Liver (tissue), 9 donors: Measurements from ENCODE around the gene GTPBP1. TPM values are rescaled to one million over a fixed set of nuclear protein-coding genes. Genes with fewer than 3 reads are reported as not detected.

Experiments used
- DNase-seq: peaks from one replicate; pipeline ENCODE4 v3.0.0-alpha.2; 2017; ENCODE audit warnings: low spot score
- H3K27ac ChIP-seq, 2 donors: one replicate each; pipeline ENCODE4 v1.7.0; 2013; ENCODE audit warnings: inconsistent platforms in 2 of 2, low read length in 2 of 2, control low read depth in 1 of 2, low read depth in 1 of 2, mild to moderate bottlenecking in 1 of 2
- H3K27me3 ChIP-seq, 4 donors: one replicate each; pipeline versions ENCODE4 v1.6.1 to v1.7.0; 2013; ENCODE audit warnings: low read length in 3 of 4, inconsistent platforms in 1 of 4, mild to moderate bottlenecking in 1 of 4, moderate library complexity in 1 of 4; ENCODE audit not compliant: control insufficient read depth in 4 of 4, insufficient read depth in 4 of 4
- H3K36me3 ChIP-seq, 4 donors: one replicate each; pipeline versions ENCODE4 v1.6.1 to v1.7.0; 2013; ENCODE audit warnings: low read length in 3 of 4, mild to moderate bottlenecking in 3 of 4, low read depth in 1 of 4, moderate library complexity in 1 of 4; ENCODE audit not compliant: control insufficient read depth in 4 of 4, insufficient read depth in 3 of 4
- H3K4me1 ChIP-seq, 4 donors: one replicate each; pipeline versions ENCODE4 v1.6.1 to v1.7.0; 2013; ENCODE audit warnings: low read length in 3 of 4, mild to moderate bottlenecking in 3 of 4, moderate library complexity in 1 of 4; ENCODE audit not compliant: control insufficient read depth in 4 of 4, insufficient read depth in 4 of 4
- H3K4me3 ChIP-seq, 3 donors: one replicate each; pipeline versions ENCODE4 v1.6.1 to v1.7.0; 2013; ENCODE audit warnings: low read length in 3 of 3, control low read depth in 1 of 3, low read depth in 1 of 3, mild to moderate bottlenecking in 1 of 3
- H3K9ac ChIP-seq, 2 donors: one replicate each; pipeline ENCODE4 v1.7.0; 2013; ENCODE audit warnings: low read length in 2 of 2, mild to moderate bottlenecking in 2 of 2, moderate library complexity in 2 of 2, control low read depth in 1 of 2, low read depth in 1 of 2
- H3K9me3 ChIP-seq, 4 donors: one replicate each; pipeline versions ENCODE4 v1.6.1 to v1.7.0; 2013; ENCODE audit warnings: low read length in 3 of 4; ENCODE audit not compliant: control insufficient read depth in 4 of 4
- CTCF ChIP-seq: fragments of 150-350 bp; IDR thresholded peaks from 2 replicates; pipeline ENCODE4 v1.5.1; 2017; ENCODE audit warnings: improper control_type of control experiment, low read depth, low read length; ENCODE audit not compliant: missing input control
- FOXA1 ChIP-seq: IDR thresholded peaks from 2 replicates; pipeline ENCODE4 v1.6.1; 2016; ENCODE audit warnings: antibody characterized with exemption
- GABPA ChIP-seq, 2 donors: IDR thresholded peaks in 1 of 2; conservative IDR thresholded peaks in 1 of 2; 2 replicates each; pipeline ENCODE4 v1.6.1; 2016; ENCODE audit warnings: antibody characterized with exemption in 2 of 2, mild to moderate bottlenecking in 1 of 2, moderate library complexity in 1 of 2
- HNF4G ChIP-seq: IDR thresholded peaks from 2 replicates; pipeline ENCODE4 v1.6.1; 2016; ENCODE audit warnings: antibody characterized with exemption
- NR2F2 ChIP-seq: IDR thresholded peaks from 2 replicates; pipeline ENCODE4 v1.6.1; 2016; ENCODE audit warnings: antibody characterized with exemption
- RAD21 ChIP-seq, 2 donors: IDR thresholded peaks; 2 replicates each; pipeline ENCODE4 v1.6.1; 2016; ENCODE audit warnings: antibody characterized with exemption in 2 of 2, mild to moderate bottlenecking in 2 of 2
- REST ChIP-seq: IDR thresholded peaks from 2 replicates; pipeline ENCODE4 v1.6.1; 2016; ENCODE audit warnings: antibody characterized with exemption, mild to moderate bottlenecking
- RXRA ChIP-seq, 2 donors: IDR thresholded peaks; 2 replicates each; pipeline ENCODE4 v1.6.1; 2017 to 2018; ENCODE audit warnings: antibody characterized with exemption in 2 of 2, mild to moderate bottlenecking in 1 of 2
- SP1 ChIP-seq: IDR thresholded peaks from 2 replicates; pipeline ENCODE4 v1.6.1; 2018; ENCODE audit warnings: antibody characterized with exemption, mild to moderate bottlenecking
- TAF1 ChIP-seq: conservative IDR thresholded peaks from 2 replicates; pipeline ENCODE4 v1.6.1; 2016; ENCODE audit warnings: antibody characterized with exemption, mild to moderate bottlenecking
- YY1 ChIP-seq: IDR thresholded peaks from 2 replicates; pipeline ENCODE4 v1.6.1; 2016; ENCODE audit warnings: antibody characterized with exemption, mild to moderate bottlenecking
- WGBS: extraction: QIAGEN DNeasy Blood & Tissue Kit; methylation state at CpG from one replicate; pipeline ENCODE4 v1.1.7; 2013; 5-methylcytosine and 5-hydroxymethylcytosine counted together
- polyA plus RNA-seq, 2 donors: library from polyadenylated mRNA; stranded (reverse) in 1 of 2; unstranded in 1 of 2; fragments of 200-250 nt in 1 of 2; fragments of >200 nt in 1 of 2; fragmentation: Nextera tagmentation in 1 of 2; extraction: Ambion mirVana in 1 of 2; gene quantifications; one replicate each; pipeline versions ENCODE4 v1.2.1 to v1.2.3, GENCODE V29; 2013 to 2015
- total RNA-seq, 2 donors: library from RNA; depleted of rRNA; stranded (reverse); fragments of >200 nt; gene quantifications; one replicate each; pipeline ENCODE4 v1.2.3, GENCODE V29; 2014
- TF ChIP-seq, protein P1 (sequence below): IDR thresholded peaks from 2 replicates; pipeline ENCODE4 v1.6.1; 2016; ENCODE audit warnings: antibody characterized with exemption
- donor health status: healthy.
- donor health status: healthy.
- donor health status: healthy.
- donor health status: healthy.
- donor health status: healthy.

The GTPBP1 gene
- total and polyA plus RNA-seq, 4 donors: 5.3 to 56.3 (median 16.1) TPM

- TF ChIP-seq REST: no peak
Measured at GRCh38 chr22:38745676-38746460, 40.1 kb downstream of the GTPBP1 start (continued).

- WGBS: 87% methylated on average over 14 of the region's 14 CpGs
- H3K36me3 ChIP-seq: peaks cover 20 to 69% (median 52%) of the 10 kb centered on the region in 4 donors
- DNase-seq: no peak
- TF ChIP-seq RAD21 (IDR thresholded peaks at IDR 0.05): no peak
- peak; percentile 1 for TF ChIP-seq NR2F2
- H3K9ac ChIP-seq: no peak overlapping the region
- no peaks in the 10 kb centered on the region for H3K27me3 ChIP-seq
- H3K27ac ChIP-seq: peak overlapping the region in 1 of 2 donors; percentile 36
- no peaks in the 10 kb centered on the region for H3K9me3 ChIP-seq
- no peak overlapping the region for H3K4me3 ChIP-seq
- peaks cover 7 to 43% (median 15%) of the 10 kb centered on the region in 4 donors for H3K4me1 ChIP-seq
Measured at GRCh38 chr22:38748487-38749136, 42.9 kb downstream of the GTPBP1 start.

DNA sequence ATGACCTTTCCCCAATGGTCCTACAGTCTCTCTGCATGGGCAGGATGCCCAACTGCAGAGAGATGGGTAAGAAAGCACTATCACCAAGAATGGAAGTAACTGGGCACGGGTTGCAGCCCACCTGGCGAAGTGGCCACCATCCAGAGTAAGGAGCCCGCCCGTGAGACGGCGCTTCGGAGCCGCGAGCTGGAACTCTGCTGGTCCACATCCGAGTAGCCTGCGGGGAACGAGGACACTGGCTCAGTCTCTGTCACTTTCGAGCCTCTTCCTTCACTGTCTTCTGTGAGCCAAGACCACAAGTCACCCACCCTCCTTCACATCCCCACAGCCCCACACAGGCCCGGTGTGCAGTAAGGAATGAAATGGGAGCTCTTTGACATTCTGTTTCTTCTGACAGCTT, 44.4 kb downstream of the GTPBP1 start:
- peaks cover 8 to 47% (median 16%) of the 10 kb centered on the region in 4 donors for H3K4me1 ChIP-seq
- 97% methylated on average over 14 of the region's 14 CpGs for WGBS
- no peak overlapping the region for H3K4me3 ChIP-seq
- H3K27me3 ChIP-seq: no peaks in the 10 kb centered on the region
- no peaks in the 10 kb centered on the region for H3K9me3 ChIP-seq
- H3K27ac ChIP-seq: peak overlapping the region in 1 of 2 donors; percentile 17
- no peak overlapping the region for H3K9ac ChIP-seq
- DNase-seq: no peak
- H3K36me3 ChIP-seq: peaks cover 19 to 56% (median 47%) of the 10 kb centered on the region in 4 donors
- TF ChIP-seq YY1: no peak
- no peak for TF ChIP-seq FOXA1
- no peak for TF ChIP-seq TAF1
- TF ChIP-seq RAD21 (IDR thresholded peaks at IDR 0.05): no peak
- no peak for TF ChIP-seq RXRA (IDR thresholded peaks at IDR 0.05)
- no peak for TF ChIP-seq SP1
- TF ChIP-seq CTCF: no peak
- no peak for TF ChIP-seq GABPA (IDR thresholded peaks at IDR 0.05 in 1 of 2, conservative IDR thresholded peaks at IDR 0.05 in 1 of 2)
- no peak for TF ChIP-seq HNF4G
- TF ChIP-seq, protein P1, sequence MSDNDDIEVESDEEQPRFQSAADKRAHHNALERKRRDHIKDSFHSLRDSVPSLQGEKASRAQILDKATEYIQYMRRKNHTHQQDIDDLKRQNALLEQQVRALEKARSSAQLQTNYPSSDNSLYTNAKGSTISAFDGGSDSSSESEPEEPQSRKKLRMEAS: no peak
